ENCODE measurements around the gene SREBF1. TPM values are rescaled to one million over a fixed set of nuclear protein-coding genes. Genes with fewer than 3 reads are reported as not detected.

Gene SREBF1
- total RNA-seq, 1 experiment from 2014 or later, result 19.1 TPM

DNA sequence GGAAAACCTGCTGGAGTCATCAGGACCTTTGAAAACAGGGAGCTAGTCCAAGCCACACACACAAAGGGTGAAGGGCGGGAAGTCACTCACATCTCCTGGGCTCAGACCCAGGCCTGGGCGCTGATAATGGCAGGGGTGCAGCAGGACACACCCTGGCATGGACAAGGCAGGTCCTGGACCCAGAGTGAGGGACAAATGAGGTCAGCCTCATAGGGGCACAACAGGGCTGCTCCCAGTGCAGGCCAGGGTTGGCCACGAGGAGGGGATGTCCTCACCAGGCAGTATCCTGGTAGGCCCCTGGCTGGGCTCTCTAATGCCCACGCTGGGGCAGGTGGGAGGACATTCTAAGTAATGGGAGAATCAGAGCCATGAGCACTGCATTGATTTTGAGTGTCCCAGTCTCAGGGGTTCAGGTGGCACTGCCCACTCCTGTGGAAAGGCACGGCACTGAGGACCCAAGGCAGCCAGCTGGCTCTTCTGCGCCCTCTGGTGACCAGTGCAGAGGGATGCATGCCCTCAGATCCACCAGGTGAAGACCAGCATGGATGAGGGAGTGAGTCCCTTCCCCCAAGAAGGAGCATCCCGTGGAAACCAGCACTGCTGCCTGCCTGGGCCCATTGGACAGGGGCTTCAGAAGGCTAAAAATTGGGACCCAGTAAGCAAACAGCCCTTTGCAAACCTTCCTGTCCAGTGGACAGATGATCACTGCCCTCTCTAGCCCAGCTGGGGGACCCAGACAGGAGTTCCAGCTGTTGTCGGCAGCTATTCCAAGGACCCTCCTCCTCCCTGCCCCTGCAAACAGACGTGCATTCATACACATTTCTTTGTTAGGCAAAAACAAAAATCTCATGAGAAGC lies 23.4 kb upstream of the SREBF1 start:
- peak; percentile 68 for DNase-seq (ENCODE audit: low read depth)

DNA sequence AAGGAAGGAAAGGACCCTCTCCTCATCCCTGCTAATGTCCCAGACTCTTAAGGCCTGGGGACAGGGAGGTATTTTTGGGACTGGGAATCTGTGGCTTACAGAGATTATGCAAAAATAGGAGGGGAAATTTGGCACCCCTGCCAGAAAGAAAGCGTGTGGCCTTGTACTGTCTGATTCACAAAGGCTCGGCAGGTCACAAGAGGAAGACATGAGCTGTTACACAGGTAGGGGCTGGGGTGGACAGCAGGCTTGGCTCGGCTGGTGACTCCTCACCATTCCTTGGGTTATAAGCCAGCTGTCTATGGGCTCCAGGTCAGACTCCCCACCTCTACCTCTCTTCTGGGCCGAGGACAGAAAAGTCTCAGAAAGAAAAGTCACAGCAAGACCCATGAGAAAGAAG lies 20.7 kb upstream of the SREBF1 start:
- no peak for DNase-seq (ENCODE audit: low read depth)

DNA sequence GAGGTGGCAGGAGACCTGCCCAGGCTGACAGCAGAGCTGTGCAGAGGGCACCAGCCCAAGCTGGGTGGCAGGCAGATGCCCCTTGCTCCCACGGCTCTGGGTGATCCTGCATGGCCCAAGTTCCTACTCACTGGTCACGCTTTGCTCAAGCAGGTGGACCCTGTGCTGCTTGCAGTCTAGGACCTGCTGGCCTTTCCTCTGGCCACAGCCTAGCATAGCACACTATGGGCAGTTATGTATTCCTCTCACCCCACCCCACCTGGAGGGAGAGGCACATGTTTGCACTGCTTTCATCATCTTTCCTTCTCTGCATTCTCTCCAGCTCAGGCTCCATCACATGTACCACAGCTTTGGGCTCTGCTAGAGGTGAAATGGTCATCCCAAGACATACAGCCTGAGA lies 19.6 kb upstream of the SREBF1 start:
- no peak for DNase-seq (ENCODE audit: low read depth)

DNA sequence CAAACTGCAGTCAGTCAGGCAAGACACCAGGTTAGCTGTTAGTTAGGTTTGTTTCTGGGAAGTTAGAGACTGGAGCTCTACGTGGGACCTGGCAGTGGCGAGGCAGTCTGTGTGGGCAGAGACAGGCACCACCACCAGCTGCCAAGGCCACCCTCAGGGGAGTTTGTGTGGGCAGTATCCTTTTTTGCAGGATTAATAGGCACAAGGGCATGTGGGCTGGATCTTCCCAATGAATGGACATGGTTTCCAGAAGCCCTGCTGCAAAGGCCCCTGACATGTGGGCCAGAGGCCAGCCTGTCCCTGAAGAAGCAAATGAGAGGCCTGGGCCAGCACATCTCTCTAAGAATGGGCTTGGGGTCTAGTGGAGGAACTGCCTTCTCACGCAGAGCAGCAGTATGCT lies 19.2 kb upstream of the SREBF1 start:
- DNase-seq (ENCODE audit: low read depth), result no peak

DNA sequence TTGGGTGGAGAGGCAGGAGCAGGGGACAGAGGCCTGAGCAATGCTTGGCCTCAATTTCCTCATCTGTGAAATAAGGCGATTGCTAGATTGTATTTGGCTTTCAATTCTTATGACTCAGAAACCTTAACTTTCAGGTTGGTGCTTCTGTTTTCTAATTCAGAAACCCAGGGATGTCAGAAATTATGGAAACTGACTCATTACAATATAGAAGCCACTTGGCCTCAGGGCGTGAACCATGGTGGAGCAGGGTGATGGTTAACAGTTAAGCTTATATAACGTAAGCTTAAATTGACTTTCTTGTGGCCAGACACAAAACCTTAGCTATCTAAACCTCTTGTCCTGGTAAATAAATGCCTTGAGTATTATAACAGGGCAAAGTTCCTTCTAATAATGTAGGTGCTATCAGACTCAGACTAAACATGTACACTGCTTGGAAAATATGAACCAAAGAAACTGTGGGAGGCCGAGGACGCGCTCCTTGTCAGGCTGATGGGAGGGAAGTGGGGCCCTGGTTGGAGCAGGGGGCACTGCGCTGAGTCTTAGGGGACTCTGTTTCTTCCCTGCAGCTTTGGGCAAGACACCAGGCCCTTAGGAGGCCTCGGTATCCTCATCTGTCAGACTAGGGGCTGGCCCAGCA lies 17.1 kb upstream of the SREBF1 start:
- DNase-seq (ENCODE audit: low read depth), result no peak

DNA sequence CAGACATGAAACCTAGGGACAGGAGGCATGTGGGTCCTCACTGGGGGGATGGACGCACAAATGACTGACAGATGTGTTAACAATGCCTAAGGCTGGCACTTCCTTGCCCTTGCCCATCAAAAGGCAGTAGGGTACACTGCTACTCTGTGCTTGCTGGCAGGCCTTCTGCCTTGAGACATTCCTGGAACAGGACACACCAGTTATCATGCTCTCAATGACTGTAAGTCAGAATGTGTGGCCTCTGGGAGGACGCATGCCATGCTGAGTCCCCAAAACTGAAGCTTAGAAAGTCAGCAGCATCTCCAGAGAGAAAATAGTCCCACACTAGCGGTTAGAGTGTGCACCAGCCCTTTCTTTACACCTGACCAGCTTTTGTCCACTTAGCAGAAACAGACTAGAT lies 16.1 kb upstream of the SREBF1 start:
- DNase-seq (ENCODE audit: low read depth), result no peak

DNA sequence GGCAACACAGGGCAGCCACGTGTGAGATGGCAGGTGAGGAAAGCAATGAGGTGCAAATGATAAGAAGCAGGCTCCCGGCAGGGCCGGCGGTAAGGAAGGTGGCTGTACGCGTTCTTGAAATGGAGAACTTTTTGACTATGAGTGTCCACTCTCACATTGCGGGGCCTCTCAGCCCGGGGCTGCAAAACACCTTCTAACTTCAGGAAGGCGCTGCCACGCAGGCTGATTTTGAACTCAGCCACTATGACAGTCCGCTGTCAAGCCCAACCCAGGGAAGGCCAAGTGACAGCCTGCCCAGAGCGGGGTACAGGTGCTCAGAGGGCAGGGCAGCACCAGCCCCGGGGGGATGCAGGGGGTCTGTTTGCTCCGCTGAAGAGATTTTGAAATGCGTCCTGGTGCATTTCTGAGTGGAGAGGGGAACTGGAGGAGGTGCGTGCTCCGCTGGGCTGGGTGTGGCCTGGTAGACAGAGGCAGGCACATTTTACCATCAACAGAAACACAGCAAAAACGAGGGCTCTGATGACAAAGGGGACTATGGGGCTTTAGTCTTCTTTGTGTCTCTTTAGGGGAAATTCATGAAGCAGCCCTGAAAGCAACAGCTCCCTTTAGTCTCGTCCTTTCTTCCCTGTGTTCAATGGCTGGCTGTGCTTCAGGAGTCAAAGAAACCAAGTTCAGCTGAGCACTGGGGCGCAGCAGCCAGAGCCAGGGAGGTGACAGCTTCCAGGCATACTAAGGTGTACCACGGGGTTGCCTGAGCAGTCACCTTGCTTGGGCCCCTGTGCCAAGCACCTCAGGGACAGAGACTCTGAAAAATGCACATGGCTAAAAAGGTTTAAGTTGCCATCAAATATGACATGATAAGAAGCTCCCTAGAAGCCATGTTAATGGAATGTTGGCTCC lies 14.6 kb upstream of the SREBF1 start:
- DNase-seq (ENCODE audit: low read depth), result no peak

DNA sequence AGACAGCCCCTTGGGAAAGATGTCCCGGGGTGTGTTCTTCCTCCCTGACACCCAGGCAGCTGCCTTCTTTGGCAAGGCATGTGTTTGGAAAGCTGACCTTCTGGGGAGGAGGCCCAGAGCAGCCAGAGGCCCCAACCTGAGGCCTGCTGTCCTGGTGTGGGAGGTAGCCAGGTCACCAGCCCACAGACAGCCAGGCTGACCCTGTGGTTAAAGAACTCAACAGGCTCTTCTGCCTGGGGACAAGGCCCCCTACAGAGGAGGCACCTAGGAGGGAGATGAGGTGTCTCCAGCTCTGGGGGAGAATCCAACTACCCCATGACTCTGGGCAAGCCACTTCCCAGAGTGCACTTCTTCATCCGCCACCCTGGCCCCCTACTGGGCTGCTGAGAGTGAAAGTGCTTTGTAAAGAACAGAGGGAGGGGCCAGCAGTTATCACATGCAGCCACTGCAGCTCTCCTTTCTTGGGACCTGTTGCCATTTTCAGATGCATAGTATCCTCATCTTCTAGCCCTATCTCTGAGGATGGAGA lies 13.1 kb upstream of the SREBF1 start:
- DNase-seq (ENCODE audit: low read depth), result peak; percentile 81

DNA sequence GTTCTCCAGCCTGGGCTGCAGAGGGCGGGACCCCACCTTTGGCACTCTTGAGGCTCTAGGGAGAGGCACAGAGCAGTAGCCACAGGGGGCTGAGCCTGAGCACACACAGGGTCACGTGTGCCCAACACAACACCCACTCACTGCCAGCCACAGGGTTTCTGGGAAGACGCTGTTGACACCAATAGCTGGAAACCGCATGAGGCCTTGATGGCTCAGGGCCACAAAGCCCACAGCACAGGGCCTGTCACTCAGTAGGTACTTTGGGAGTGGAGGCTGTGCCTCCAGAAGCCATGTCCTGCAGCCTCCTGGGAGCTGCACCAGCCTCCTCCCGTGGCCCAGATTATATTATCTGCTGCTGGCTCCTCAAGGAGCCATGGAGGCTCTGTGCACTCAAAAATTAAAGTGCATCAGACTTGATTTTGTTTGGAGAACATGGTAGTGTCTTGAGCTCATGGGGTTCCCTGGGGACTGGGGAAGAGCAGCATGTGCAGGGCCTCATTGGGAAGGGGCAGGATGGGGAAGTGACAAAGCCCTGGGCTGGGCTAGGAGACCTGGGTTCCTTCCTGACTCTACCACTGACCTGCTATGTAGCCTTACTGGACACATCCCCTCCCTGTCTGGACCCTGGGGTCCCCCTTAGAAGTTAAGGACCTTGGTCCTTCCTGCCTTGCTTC lies 12.5 kb upstream of the SREBF1 start:
- DNase-seq (ENCODE audit: low read depth), result peak; percentile 80

DNA sequence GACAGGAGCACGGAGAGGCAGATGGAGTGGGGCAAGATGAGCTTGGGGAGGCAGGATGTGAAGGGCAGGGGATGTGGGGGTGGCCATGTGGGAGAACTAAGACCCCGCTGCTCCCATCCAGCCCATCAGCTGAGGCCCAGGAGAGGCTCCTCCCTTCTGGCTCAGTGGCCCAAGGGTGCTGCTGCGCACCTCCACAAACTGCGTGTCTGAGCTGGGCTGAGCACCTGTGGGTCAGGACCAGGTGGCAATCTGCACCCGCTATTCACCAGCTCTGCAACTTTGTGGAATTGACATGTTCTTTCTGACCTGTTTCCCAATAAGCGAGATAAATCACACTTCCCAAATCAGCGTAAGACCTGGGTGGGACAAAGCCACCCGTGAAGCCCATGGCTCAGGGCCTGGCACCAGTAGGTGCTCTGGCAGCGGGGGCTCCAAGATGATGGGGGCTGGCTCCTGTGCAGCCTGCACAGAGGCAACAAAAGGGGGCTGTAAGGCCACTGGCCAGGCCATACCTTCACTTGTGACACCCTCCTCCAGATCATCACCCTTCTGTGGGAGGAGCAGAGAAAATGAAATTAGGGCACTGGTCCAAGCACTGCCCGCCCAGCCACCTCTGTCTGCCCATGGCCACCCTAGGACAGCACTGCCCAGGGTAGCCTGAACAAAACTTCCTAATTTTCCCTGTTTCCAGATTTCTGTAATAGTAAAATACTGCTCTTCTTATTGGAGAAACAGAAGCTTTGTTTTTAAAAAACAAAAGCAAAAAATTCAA lies 11.7 kb upstream of the SREBF1 start:
- no peak for DNase-seq (ENCODE audit: low read depth)

DNA sequence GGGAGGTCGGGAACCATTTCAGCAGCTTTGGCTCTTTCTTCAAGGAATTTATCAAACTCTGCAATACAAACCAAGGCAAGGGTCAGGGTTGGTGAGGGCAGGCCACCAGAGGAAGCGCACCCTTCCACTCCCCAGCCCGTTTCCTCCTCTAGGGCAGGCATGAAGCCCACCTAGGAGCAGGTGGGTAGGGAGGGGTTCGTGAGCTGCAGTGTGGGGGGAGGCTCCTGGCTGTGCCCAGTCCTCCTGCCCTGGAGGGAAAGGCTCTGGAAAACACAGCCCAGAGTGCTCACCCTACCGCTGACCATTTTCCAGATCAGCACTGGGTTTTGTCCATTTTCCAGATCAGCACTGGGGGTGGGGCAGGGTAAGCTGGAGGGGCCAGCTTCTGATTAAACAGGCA lies 10.9 kb upstream of the SREBF1 start:
- DNase-seq (ENCODE audit: low read depth), result no peak

DNA sequence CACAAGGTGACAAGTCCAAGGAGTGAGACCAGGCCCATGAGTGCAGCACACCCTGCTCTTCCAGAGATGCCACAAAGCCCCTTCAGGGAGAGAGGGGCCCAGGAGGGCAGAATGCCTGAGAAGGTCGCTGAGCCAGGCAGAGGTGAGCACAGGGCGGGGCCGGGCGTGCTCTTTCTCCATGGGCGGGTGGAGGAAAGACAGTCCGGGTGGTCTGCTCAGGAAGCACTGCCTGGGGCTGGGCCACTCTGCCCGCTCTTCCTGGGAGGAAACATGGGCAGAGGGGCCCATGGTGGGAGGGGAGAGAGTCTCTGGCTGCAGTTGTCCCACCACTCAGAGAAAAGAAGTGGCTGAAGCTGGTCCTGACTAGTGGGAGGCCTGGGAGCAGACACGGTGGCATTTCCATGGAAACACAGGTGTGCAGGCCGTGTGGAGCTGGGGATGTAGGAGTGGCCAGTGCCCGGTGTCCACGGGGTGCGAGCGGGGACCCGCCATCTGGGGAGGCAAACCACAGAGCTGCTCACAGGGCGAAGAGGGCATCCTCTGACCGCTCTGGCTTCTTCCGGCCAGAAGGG lies 10.4 kb upstream of the SREBF1 start:
- no peak for DNase-seq (ENCODE audit: low read depth)

DNA sequence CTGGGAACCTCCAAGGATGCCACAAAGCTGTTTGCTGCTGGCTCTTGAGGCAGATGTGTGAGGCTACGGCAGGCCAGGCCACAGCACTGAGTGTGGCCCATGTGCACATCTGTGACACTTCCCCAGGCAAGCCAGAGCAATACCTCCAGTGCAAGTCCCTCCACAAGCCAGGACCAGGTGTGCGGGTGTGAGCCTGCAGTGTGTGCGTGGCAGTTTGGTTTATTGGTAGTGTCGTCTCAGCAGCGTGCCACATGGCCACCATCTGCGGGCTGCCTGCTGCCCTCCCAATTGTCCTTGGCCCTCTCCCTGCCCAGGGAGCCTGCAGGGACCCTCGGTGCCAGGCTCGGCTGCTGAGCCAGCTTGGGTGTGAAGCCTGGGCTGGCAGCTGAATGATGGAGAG lies 9.9 kb upstream of the SREBF1 start:
- no peak for DNase-seq (ENCODE audit: low read depth)

DNA sequence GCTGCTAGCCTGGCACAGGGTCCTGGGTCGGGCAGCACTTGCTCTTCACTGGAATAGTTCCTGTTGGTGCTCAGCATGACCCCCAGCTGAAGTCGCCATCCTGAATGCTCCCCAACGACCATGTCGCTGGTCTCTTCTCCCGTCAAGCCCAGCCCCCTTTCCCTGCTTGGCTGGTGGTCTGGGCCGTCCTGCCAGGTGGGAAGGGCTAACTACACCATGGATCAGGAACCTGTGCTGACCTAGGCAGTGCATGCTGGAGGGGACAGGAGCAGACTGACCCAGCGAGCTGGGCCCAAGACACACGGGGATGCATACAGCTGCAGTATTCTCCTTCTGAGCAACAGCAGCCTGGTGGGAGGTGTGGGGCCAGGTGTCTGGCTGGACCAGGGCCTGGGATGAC lies 9.2 kb upstream of the SREBF1 start:
- no peak for DNase-seq (ENCODE audit: low read depth)

DNA sequence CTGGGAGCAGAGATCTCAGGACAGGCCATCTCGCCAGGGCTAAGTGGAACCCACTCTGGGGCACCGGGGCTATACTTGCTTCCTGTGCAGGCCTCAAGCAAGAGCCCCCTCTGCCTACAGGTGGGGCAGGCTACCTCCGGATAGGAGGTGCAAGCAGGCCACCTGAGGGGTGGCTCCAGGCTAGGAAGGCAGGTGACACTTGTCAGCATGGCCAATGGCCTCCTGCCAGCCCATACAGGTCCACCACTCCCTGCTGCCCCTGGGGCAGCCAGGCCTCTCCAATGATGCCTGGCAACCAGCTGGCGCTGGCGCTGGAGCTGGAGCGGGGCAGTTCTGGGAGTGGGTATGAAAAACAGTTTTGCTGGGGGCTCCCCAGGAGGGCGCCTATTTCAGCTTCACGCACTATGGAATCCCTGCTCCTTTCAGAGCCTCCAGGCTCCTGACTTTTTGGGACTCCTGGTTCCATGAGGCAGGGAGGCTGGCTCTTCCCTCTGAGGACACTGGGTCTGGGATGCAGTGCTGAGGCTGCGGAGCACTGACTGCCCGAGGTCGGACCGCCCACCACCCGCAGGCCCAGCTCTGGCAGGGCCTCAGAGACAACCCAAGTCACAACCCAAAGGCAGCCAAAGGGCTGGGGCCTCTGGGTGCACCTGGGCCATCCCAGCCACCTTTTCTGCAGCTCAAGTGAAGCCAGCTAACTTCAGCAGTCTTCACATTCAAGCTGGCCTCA lies 8.4 kb upstream of the SREBF1 start:
- DNase-seq (ENCODE audit: low read depth), result no peak

DNA sequence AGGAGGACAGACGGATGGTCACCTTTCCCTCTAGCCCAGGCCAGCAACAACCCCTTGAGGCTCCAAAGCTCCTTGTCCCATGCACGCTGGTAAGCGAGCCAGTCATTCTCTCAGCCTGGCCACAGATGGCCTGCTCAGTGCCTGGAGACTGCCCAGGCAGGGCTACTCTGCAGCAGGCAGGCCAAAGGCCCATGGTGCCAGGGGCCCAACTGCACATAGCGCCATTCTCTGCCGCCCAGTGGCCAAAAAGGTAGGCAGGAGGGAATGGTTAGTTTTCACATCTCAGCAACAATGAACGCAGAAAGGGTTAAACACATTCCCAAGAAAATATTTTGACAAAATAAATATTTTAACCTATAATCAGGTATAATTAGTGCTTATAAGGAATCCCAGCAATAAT lies 7.7 kb upstream of the SREBF1 start:
- DNase-seq (ENCODE audit: low read depth), result no peak

DNA sequence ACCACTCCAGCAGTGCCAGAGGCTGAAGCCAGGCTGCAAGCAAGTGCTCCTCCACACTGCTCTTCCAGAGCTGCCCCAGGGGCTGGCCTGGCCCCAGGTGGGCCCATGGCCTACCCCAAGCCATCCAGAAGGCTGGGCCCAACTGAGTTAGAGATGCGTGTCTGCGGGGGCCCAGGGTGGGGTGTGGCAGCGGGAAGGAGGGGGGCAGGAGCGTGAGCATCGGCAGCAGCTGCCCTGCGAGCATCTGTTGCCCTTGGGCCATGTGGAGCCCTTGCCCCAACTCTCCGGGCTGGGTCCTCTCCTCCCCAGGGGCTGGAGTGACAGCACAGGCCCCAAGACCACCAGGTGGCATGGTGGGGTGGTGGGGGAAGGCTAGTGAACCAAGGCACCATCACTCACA lies 7.3 kb upstream of the SREBF1 start:
- no peak for DNase-seq (ENCODE audit: low read depth)

DNA sequence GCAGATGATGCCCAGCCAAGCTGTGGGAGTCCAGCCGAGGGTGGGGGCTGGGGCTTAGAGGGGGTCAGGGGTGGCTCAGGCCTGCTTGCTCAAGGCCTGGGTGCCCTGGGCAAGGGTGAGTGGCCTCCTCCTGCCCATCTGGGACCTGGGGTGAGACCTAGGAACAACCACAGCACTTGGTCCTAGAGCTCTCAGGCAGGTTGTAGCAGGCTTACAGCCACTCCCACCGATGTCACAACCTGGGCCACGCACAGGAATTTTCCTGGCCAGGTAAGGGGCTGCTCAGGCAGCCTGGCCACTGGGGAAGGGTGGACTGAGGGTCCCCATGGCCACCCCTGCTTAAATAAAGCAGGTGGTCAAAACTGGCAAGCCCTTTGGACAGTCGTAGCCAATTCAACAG lies 6.3 kb upstream of the SREBF1 start:
- no peak for DNase-seq (ENCODE audit: low read depth)

DNA sequence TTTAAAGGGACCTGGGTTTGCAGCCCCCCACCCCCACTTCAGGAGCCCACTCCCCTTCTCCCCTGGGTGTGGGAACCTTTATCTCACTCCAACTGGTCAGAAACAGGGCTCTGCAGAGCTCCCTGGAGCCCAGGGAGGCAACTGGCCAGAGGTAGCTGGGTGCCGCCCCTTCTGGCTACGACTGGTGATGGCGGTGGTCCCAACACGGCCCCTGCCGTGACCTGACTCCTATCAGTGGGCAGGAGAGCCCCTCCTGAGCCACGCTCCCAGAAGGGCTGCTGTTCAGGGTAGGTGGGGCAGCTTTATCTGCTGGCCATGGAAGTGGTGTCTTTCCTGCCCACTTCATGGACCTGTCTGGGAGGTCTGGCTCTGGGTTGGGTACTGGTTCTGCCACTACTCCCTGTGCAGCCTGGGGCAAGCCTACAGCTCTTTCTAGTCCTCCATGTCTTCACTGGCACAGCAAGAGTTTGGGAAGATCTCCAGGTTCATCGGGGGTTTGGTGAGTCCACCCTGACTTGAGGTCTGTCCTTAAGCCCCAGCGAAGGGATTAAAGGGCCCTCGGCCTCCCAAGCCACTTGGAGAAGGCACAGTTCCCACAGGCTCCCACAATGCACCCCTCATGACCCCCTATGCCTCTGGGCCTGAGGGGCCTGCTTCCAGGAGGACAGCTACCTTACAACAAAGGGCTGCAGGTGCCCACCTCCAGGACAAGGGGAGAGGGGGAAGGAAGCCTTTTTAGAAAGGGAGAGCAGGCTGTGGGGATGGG lies 5.5 kb upstream of the SREBF1 start:
- DNase-seq (ENCODE audit: low read depth), result no peak
